GM21723 (cell line): Measurements from ENCODE around the gene SP140.
"Not testable (repeated sequence)": the region's sequence is repeated elsewhere in the genome, so short reads cannot be mapped to it uniquely, and the experiment has no call there.

ENCODE experiments used
- ATAC-seq: cut with Tn5 transposase; IDR thresholded peaks from one replicate; pipeline ENCODE4 v1.9.1; 2021; ENCODE audit warnings: mild to moderate bottlenecking, moderate library complexity; ENCODE audit not compliant: unreplicated experiment

SP140 gene

DNA sequence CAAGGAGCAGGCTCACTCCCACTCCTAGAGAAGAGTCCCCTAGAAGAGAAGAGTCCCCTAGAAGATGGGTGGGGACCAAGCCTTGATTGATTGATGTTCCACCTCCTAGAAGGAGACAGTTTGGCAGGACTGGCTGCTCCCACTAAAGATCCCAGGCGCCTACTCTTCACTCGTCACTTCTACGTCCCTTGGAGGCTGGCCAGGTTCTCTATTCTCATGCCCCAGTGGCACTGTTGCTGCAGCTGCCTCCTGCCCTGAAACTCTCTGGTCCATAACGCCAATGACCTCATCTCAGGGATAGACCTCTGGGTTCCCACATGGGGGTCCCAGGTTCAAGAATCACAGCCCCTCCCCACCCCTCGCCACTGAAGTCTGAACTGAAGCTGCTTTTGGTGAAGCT, 99.0 kb downstream of the SP140 start:
- no peak for ATAC-seq

DNA sequence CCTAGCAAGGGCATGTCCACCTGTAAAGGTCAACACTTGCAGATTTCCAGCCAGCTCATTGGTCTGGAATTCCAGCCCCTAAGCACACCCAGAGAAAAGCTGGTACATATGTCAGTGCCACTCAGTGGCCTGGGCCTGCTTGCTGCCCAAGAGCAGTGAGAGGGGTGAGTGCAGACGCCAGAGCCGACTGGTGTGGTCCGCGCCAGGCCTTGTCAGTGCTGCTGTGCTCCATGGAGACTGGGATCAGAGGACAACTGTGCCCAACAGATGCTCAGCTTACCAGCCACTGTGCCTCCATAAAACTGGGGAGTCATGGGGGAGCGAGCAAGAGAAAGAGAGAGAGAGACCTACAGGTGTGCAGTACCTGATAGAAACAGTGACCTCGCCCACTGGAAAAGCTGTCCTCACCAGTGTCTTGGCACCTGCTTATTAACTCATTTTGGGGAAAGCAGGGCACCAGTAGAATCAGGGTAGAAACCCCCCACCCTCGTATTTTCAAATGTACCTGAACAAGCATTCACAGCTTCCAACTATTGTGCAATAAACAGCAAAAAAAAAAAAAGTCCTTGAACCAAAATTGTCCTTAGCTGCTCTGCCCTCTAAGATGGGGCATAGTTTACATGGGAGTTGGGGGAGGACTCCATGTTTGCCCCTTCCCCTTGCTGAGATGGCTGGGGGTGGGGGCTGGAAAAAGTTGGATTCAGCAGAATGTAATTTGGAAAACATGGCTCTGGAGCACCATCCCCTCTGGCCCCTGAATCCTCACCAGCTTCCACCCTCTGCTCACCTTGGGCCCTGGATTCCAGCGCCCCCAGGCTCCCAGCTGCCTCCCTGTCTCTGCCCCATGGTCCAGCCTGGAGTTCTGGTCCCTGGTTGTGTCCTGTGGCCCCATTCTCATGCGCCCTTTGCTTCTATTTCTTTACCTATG, 100.0 kb downstream of the SP140 start:
- no peak for ATAC-seq

DNA sequence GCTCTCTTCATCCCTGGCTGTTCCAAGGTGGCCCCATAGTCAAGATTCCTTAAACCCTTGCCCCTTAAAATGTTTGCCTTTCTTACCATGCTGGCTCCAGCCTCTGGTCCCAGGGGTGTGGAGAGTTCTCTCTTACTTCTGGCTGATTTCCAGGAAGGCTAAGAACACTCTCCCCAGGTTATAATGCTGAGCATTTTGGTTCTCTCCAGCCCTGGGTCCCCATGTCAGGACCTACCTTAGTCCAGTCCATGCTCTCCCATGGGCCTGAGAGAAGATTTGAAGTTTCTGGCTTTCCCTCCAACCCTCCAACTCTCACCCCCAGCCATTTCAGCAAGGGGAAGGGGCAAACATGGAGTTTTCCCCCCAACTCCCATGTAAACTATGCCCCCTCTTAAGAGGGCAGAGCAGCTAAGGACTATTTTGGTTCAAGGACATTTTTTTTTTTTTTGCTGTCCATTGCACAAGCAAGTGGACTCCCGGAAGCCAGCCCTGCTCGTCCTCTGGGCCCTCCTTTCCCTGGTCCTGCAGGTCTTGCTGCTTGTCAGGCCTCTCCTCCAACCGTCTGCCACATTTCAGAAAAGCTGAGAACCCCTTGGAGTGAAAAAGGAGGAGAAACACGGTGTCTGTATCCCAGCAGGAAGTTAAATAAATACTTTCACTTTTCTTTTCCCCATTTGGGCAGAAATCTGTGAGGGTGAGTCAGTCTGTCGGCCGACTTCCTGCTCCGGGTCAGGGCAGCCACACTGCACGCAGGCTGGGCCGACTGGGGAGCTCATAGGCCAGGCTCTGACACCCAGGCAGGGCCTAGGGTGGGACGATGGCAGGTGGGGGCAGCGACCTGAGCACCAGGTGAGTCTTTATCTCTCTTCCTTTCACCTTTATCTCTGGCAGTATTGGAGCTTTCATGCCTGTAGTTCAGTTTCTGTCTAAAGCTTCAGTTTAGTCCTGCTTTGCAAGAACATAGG, 101.2 kb downstream of the SP140 start, which contains the start of gene SP140L:
TSS of gene SP140L (plus strand) at position 741 of the 965 bp plus-strand sequence. CDS start at position 818, 77 bp downstream.
- ATAC-seq, result peak; percentile 89

DNA sequence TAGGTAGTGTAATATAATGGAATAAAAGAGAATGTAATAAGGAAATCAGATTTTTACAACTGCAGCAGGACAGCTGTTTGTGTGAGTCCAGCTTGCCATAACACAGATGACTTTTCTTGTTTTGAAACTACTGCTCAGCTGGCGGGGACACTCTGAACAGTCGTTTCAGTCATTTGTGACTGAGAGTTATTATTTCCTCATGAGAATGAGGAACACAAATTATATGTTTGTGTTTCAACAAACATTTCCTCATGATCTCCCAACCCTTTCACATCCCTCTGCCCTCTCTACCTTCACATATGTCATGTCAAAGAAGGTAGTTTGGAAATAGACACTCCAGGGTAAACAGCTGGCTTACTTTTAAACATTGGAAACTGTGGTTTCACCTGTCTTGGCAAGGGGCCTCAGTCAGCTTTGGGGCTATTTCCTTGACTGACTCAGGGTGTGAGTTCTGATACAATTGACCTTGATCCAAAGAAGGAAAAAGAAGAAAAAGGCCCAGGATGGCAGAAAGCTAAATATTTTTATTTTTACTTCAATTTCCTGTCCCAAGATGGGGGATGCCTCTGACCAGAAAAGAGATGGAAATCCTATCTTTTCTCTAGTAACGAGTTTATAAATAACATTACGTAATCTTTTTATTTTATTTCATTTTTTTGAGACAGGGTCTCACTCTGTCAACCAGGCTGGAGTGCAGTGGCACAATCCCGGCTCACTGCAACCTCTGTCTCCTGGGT, 102.0 kb downstream of the SP140 start:
- ATAC-seq, result peak; percentile 69

DNA sequence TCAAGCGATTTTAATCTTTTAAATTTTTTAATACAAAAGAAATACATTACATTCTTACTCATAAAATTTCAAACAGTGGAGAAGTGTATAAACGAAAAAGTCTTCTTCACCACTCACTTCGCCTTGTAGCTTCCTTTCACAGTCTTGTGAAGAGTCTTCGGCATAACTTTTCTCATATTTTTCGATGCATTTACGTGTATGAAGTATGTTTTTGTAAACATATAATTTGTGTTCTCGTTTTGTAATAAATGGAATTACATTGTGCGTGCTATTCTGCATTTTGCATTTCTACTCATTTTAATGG, 102.6 kb downstream of the SP140 start:
- ATAC-seq, result no peak

DNA sequence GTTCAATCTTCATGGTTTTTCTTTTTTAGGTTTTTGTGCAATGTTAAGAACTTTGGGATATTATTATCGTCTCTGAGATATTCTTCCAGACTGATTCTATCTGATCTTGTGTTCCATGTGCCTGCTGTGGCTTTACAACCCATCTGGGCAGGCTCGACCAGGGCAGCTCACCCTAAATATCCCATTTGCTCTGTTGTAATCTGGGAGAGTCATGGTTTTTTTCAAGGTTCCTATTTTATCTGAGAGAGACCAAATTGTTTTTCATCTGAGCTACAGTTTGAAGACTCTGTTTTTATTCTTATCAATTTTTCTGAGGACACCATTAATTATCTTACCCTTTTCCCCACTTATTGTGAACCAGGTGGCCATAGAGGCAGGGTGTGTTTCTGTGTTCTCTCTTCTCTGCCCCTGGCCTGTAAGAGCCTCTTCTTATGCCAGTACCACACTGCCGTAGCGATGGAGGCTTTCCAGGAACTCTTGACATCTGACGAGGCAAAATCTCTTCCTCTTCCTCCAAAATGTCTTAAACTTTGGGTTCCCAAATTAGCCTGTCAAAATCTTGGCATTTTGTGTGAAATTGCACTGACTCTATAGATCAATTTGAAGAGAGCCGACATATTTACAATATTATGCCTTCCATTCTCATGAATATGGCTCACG, 104.5 kb downstream of the SP140 start:
- no peak for ATAC-seq

DNA sequence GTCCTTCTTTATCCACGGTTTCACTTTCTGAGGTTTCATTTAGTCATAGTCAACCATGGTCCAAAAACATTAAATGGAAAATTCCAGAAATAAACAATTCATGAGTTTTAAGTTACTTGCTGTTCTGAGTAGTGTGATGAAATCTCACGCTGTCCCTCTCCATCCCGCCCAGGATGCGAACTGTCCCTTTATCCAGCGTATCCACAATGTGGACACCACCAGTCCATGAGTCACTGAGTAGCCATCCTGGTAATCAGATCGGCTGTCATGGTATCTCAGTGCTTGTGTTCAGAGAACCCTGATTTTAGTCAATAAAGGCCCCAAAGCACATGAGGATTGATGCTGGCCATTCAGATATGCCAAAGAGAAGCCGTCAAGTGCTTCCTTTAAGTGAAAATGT, 105.2 kb downstream of the SP140 start:
- no peak for ATAC-seq

DNA sequence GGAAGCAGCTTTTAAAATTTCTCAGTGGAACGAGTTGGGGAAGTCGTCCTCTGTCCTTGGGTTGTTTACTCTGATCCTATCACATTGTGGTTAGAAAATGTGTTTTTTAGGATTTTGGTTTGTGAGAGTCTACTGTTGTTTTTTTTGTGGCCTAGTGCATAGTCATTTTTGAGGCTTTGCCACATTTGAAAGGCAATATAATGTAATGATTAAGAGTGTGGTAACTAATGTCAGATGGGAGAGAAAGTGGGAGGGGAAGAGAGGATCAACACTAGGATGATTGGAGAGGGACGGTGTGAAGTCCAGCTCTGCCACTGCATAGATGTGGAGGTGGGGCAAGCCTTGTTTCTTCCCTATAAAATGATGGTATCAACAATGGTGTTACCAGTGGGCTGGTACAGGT, 109.9 kb downstream of the SP140 start:
- ATAC-seq, result no peak

DNA sequence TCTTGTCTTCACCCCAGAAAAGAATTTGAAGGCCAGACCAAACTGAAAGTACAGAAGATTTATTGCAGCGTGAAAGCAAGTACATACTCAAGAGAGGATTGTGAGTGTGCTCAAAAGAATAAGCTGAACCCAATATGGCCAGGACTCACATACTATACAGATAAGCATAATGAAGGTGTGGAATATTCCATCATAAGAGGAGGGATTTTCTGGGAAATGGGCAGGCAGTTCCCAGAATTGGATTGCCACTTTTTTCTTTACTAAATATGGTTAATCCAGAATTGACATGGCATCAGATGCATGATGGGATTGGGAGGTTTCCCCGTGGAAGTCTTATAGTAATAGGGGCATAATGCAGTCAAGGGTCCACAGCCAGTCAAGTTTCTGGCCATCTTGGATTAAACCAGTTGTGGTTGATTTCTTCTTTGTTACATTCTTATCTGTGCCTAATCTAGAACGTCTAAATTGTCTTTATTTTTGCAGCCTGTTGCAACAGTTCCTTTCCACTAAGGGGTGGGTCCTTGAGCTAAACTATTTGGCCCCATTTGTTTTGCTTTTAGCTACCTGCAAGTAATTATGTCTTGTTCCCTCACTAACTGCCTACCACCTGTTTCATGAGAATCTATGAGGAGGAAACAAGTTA, 110.4 kb downstream of the SP140 start:
- no peak for ATAC-seq

DNA sequence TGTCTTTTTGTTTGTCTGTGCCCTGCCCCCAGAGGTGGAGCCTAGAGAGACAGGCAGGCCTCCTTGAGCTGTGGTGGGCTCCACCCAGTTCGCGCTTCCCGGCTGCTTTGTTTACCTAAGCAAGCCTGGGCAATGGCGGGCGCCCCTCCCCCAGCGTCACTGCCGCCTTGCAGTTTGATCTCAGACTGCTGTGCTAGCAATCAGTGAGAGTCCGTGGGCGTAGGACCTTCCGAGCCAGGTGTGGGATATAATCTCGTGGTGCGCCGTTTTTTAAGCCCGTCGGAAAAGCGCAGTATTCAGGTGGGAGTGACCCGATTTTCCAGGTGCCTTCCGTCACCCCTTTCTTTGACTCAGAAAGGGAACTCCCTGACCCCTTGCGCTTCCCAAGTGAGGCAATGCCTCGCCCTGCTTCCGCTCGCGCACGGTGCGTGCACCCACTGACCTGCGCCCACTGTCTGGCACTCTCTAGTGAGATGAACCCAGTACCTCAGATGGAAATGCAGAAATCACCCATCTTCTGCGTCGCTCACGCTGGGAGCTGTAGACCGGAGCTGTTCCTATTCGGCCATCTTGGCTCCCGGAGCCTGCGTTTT, 116.5 kb downstream of the SP140 start:
- not testable (repeated sequence) for ATAC-seq

DNA sequence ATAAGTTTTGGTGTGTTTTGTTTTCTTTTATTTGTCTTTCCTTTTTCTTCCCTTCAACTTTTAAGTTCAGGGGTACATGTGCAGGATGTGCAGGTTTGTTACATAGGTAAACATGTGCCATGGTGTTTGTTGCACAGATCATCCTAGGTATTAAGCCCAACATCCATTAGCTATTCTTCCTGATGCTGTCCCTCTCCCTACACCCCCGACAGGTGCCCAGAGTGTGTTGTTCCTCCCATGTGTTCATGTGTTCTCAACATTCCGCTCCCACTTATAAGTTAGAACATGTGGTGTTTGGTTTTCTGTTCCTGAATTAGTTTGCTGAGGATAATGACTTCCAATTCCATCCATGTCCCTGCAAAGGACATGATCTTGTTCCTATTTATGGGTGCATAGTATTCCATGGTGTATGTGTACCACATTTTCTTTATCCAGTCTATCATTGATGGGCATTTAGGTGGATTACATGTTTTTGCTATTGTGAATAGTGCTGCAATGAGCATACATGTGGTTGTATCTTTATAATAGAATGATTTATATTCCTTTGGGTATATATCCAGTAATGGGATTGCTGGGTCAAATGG, 117.6 kb downstream of the SP140 start:
- ATAC-seq, result not testable (repeated sequence)

DNA sequence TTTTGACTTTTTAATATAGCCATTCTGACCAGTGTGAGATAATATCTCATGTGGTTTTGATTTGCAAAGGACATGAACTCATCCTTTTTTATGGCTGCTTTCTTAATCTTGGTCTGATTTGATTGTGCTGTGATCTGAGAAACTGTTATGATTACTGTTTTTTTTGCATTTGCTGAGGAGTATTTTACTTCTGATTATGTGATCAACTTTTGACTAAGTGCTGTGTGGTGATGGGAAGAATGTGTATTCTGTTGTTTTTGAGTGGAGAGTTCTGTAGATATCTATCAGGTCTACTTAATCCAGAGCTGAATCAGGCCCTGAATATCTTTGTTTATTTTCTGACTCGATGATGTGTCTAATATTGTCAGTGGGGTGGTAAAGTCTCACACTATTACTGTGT, 118.2 kb downstream of the SP140 start:
- no peak for ATAC-seq

DNA sequence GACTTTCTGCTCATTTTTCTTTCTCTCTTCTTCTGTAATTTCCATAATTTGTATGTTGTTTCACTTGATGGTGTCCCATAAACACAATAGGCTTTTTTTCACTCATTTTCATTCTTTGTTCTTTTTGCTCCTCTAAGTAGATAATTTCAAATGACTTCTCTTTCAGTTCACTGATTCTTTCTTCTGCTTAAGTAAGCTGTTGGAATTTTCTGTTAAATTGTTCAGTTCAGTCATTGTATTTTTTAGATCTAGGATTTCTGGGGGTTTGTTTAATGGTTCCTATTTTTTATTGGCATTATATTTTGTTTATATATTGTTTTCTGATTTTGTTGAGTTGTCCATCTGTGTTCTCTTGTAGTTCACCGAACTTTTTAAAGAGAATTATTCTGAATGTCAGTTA, 120.9 kb downstream of the SP140 start:
- no peak for ATAC-seq

DNA sequence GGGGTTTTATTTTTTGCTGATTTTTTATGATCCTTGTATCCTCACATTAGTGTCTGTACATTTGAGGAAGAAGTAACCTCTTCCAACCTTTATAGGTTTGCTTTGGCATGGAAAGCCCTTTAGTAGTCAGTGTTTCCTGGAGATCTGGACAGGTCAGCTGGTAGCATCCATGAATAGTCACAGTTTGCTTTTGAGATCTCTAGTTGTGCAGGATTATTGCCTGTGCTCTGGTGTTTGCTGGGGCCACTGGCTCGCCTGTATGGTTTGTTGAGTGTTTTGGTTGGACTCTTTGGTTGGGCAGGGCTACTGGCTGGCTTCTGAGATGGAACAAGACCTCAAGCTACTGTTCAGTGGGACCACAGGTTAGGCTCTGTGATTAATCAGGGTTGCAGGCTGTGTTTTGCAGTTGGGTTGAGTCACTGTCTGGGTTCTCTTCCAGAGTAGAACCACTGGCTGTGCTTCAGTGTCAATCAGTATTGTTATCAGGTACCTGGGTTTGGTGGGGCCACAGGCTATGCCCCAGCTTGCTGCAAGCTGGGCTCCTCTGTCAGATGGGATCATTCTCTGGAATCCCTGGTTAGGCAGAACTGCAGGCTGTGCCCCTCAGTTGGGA, 121.5 kb downstream of the SP140 start:
- ATAC-seq, result no peak

DNA sequence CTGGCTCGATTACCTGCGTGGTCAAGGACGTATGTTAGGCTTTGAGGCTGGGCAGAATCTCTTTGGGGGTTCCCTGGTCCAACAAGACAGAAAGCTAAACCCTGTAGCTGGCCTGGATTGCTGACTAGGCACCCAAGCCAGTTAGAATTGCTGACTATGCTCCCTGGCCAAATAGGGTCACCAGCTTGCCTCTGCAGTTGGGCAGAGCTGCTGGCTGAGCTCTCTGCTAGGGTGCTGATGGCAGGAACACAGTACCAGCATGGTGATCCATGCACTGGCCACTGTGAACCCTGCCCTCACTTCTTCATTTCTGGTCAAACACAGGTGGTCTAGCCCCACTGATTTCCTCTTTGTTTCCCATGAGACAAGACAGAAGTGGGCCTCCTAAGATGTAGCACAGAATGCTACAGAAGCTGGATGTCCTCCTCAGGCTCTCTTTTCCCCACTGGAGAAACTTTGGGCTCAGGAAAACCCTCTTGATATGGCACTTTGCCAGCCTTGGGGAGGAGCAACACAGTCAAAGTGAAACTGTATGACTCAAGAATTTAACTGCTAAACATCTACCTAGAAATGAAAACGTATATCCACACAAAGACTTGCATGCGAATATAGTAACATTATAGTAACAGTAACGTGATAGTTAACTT, 122.2 kb downstream of the SP140 start:
- peak; percentile 57 for ATAC-seq

DNA sequence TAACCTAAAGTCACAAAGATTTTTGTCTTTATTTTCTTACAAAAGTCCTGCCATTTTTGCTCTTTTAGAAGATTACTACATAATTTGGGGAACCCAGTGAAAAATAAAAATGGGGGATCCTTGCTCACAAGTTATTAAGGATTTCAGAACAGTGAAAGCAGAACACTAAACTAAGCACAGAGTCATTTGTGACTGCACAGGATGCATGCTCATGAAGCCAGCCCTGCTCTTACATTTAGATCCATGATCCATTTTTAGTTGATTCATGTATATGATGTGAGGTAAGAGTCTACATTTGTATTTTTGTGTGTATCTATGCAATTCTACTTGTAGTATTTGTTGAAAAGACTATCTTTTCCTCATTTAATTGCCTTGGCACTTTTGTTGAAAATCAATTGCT, 123.3 kb downstream of the SP140 start:
- no peak for ATAC-seq

DNA sequence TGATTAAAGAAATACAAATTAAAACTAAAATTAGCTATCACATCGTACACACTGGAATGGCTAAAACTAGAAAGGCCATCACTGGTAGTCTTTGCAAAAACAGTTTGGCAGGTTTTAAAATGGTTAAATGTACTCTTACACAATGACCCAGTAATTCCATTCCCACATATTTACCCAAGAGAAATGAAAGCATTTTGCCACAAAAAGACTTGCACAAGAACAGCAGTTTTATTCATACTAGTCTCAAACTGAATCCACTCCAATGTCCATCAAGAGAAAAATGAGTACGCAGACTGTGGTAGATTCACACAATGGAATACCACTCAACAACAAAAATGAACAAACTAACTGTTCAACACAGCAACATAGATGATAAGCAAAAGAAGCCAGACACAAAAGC, 130.5 kb downstream of the SP140 start:
- no peak for ATAC-seq

DNA sequence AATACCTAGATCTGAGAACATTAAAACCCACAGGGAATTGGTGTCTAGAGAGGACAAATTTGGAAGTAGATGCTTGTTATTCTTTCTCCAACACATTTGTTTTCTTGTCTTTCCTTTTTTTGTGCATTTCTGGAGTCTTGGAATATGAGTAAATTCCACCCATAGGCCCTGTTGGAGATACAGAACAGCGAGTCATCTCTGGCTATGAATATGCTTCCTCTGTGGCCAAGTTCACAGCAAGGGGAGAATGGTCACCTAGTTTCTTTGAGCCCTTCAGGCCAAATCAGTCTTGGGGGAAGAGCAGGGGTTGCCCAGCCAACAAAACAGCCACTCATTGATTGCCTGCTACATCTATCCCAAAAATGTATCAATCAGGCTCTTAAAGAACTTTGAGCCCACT, 132.8 kb downstream of the SP140 start:
- ATAC-seq, result no peak
